HG03095 (cell line): ENCODE results near the gene RFC4.

Experiments
- ATAC-seq: cut with Tn5 transposase; IDR thresholded peaks from one replicate; pipeline ENCODE4 v1.9.1; 2021; ENCODE audit warnings: moderate library complexity; ENCODE audit not compliant: unreplicated experiment

The RFC4 gene

DNA sequence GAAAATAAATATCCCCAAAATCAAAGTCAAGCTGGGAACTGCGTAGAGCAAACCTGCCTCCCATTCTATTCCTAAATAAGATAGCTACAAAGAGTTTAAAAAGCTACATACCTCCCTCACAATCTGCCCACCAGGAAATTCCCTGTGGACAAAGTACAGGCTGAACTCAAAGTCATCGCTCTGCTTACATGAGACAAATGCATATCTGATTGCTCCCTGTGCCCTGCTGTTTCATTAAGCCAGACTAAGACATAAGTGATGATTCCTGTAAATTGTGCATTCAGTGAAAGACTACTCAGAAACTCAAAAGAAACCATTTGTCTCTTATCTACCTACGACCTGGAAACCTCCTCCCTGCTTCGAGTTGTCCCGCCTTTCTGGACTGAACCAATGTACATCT, 51.4 kb downstream of the RFC4 start:
- no peak for ATAC-seq

DNA sequence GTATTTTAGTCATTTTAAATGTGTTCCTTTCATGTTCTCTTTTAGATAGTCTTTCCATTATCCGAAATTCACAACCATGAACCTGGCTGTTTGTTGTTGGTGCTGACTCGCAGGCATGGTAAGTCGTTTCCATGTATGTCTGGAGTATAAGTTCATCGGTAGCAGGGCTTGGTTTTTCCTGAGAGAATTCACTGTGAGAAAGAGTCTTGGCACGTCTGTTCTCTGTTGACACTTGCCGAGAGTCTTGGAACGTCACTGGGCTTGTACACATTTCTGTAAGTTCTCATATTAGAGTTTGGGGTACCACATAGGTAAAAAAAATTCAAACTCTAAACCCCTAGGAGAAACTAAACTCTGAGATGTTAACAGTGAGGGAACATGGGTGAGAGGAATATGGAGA, 52.3 kb downstream of the RFC4 start:
- ATAC-seq, result no peak

DNA sequence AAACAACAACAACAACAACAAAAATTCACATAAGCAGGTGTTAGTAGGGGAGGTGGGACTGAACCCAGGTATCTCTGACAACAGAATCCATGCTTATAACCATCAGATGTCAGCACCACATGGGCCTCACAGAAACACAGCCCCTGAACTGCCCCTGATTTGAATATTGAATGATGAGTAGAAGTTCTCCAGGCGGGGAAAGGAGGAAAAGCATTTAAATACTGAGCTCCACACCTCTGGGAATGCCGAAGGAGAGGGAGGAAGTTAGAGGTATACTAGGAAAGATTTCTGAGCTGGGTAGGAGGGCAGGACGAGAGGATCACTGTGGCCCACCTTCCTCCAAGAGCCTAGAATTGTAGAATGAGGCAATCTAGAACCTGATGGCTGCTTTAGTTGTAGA, 54.8 kb downstream of the RFC4 start:
- no peak for ATAC-seq

DNA sequence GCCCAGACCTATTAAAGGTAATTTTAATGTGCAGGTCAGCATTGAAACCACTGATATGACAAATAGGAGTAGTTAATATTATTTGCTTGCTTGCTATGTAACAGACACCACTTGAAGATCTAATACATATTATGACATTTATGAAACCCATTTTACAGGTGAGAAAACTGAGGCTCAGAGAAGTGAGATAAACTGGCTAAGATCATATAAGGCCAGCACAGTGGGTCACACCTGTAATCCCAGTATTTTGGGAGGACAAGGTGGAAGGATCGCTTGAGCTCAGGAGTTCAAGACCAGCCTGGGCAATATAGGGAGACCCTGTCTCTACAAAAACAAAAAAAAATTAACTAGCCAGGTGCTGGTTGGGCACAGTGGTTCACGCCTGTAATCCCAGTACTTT, 56.0 kb downstream of the RFC4 start:
- ATAC-seq, result no peak

DNA sequence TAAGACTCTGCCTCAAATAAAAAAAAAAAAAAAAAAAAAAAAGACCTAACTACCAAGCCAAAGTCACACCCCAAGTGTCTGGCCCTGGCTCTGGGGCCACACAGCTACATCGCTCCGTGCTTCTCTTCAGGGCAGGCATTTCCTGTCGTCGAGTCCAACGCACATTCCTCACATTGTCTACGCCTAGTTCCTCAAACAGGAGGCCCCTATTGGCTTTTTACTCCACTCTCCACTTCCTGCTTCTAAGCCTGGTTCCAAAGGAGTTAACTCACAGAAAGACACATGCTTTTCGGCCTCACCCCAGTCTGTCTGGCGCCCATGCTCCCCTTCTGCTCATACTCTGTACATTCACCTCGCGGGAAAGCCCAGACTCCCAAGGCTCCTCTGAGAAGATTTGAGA, 60.3 kb downstream of the RFC4 start:
- ATAC-seq, result no peak

DNA sequence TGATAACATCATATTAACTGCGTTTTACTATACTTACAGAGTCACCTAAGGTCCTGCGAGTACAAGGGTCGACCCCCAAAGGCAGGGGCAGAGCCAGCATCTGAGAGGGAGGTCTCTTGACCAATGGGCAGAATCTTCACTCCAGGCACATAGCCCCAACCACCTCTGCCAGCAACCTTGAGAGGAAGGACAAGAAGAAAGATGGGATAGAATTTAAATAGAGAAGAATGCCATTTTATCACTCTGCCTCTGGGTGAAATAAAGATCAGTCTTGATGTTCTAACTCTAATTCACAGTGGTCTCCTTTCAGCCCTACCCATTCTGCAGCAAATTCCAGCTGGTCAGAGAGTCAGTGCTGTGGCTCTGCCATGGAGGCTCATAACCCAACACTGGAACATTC, 62.6 kb downstream of the RFC4 start:
- no peak for ATAC-seq

DNA sequence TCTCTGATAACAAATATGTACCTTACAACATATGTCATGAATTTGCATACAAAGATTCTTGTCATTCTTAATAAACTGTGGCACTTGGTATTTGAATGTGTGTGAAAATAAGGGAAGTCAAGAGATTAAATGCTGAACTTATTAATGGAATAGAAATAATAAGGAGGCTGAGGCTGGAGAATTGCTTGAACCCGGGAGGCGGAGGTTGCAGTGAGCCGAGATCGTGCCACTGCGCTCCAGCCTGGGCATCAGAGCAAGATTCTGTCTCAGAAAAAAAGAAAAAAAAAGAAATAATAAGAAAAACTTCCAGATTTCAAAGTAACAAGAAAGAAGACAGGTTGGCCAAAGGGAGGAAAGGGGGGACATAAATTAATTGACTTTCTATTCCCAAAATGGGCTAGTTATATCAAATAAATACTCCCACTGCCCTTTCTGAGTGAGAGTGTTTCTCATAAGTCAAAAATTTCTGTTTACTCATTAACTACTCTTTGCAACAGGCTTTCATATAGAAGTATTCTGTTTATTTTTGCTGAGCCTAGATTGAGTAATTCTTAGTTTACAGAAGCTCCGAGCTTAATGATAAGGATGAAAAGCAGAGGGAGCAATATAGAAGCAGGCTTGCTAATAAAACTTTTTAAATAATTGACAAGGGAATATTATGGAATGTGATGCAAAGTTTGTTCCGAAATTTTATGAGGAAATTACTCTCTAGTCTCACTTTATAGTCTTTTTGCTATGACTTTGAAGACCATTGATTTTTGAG, 63.5 kb downstream of the RFC4 start:
- ATAC-seq, result no peak
